ENCODE results near the gene SRCIN1.

GRCh38 chr17:38654411-38655398 is 49.0 kb upstream of the SRCIN1 start:
- TF ChIP-seq, protein P1, sequence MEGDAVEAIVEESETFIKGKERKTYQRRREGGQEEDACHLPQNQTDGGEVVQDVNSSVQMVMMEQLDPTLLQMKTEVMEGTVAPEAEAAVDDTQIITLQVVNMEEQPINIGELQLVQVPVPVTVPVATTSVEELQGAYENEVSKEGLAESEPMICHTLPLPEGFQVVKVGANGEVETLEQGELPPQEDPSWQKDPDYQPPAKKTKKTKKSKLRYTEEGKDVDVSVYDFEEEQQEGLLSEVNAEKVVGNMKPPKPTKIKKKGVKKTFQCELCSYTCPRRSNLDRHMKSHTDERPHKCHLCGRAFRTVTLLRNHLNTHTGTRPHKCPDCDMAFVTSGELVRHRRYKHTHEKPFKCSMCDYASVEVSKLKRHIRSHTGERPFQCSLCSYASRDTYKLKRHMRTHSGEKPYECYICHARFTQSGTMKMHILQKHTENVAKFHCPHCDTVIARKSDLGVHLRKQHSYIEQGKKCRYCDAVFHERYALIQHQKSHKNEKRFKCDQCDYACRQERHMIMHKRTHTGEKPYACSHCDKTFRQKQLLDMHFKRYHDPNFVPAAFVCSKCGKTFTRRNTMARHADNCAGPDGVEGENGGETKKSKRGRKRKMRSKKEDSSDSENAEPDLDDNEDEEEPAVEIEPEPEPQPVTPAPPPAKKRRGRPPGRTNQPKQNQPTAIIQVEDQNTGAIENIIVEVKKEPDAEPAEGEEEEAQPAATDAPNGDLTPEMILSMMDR (IDR thresholded peaks at IDR 0.05; ENCODE audit: low read depth, low read length), result no peak
- TF ChIP-seq, protein P2, sequence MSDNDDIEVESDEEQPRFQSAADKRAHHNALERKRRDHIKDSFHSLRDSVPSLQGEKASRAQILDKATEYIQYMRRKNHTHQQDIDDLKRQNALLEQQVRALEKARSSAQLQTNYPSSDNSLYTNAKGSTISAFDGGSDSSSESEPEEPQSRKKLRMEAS (IDR thresholded peaks at IDR 0.05; ENCODE audit: low read depth, low read length), result no peak

Measured in NB4 (cell line).